ENCODE data around the gene SPATA6. TPM values are rescaled to one million over a fixed set of nuclear protein-coding genes. Genes with fewer than 3 reads are reported as not detected.

The SPATA6 gene
- total RNA-seq, 1 donor from 2014 or later = 26.0 TPM

DNA sequence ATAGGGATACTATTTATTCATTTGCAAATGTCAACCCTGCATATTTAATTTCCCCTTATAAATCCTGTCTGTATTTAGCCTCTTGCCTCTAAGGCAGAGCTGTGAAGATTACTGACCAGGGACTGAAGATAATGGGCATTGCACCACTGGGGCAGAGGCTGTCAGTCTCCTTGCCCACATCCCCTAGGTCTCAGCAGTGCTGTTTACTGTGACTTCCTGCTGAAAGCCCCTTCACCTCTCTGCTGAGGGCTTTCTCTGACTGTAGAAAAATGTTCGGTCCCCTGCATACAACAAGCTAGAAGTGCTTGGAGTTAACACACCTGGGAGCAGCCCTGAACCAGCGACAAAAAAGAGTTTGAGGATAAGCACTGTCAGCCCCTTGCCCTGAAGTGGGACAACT, 220.7 kb downstream of the SPATA6 start:
- H3K27me3 Mint-ChIP-seq (ENCODE audit: unreplicated experiment) = peaks cover 3% of the 10 kb centered on the region
- H3K4me3 Mint-ChIP-seq (ENCODE audit: unreplicated experiment) = no peak overlapping the region
- no peak for DNase-seq (ENCODE audit: low spot score)
- TF ChIP-seq, protein P1, sequence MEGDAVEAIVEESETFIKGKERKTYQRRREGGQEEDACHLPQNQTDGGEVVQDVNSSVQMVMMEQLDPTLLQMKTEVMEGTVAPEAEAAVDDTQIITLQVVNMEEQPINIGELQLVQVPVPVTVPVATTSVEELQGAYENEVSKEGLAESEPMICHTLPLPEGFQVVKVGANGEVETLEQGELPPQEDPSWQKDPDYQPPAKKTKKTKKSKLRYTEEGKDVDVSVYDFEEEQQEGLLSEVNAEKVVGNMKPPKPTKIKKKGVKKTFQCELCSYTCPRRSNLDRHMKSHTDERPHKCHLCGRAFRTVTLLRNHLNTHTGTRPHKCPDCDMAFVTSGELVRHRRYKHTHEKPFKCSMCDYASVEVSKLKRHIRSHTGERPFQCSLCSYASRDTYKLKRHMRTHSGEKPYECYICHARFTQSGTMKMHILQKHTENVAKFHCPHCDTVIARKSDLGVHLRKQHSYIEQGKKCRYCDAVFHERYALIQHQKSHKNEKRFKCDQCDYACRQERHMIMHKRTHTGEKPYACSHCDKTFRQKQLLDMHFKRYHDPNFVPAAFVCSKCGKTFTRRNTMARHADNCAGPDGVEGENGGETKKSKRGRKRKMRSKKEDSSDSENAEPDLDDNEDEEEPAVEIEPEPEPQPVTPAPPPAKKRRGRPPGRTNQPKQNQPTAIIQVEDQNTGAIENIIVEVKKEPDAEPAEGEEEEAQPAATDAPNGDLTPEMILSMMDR (IDR thresholded peaks at IDR 0.05; ENCODE audit: unreplicated experiment) = no peak
- peaks cover 16% of the 10 kb centered on the region for H3K36me3 Mint-ChIP-seq (ENCODE audit: low read depth, unreplicated experiment)
- H3K4me1 Mint-ChIP-seq (ENCODE audit: unreplicated experiment) = peaks cover 31% of the 10 kb centered on the region
- no peak overlapping the region for H3K27ac Mint-ChIP-seq (ENCODE audit: unreplicated experiment)
- no peaks in the 10 kb centered on the region for H3K9me3 Mint-ChIP-seq (ENCODE audit: unreplicated experiment)

DNA sequence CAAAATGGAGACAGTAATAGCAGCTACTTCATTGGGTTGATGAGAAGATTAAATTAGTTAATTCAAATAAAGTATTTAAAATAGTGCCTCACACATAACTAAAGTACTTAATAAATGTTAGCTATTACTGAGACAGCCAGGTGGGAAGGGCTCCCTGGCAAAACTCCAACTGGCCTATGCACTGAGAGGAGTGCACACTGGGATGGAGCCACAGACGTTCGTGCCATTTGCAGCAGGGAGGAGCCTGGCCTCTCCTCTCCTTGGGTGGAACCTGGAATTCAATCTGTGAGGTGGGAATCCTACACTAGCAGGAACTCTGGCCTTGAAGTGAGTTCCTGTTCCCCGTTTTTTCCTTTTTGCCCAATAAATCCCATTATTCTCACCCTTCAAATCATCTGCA, 221.4 kb downstream of the SPATA6 start:
- DNase-seq (ENCODE audit: low spot score) = no peak
- TF ChIP-seq, protein P1 (IDR thresholded peaks at IDR 0.05; ENCODE audit: unreplicated experiment) = no peak
- Mint-ChIP-seq H3K4me1 (ENCODE audit: unreplicated experiment) (peaks cover 36% of the 10 kb centered on the region), H3K9me3 (ENCODE audit: unreplicated experiment) (no peaks in the 10 kb centered on the region), H3K4me3 (ENCODE audit: unreplicated experiment) (no peak overlapping the region), H3K27ac (ENCODE audit: unreplicated experiment) (no peak overlapping the region), H3K36me3 (ENCODE audit: low read depth, unreplicated experiment) (peaks cover 19% of the 10 kb centered on the region), H3K27me3 (ENCODE audit: unreplicated experiment) (peaks cover 3% of the 10 kb centered on the region)

DNA sequence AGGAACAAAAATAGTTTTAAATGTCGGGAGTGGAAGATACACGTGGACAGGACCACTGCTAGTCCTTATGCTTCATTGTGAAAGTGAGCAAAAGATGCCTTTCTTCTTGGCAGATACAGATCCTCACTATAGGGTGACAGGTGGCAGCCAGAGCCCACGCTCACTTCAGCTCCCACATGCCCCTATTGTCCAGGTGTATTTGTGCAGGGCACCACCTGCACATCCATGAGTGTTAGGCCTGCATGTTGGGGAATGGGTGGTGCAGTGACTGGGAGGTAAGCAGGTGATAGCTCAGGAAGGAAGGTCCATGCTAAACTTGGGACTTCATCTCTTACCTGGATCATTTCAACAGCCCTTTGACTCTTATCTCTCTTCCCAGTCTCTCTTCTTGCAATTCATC, 222.1 kb downstream of the SPATA6 start:
- TF ChIP-seq, protein P1 (IDR thresholded peaks at IDR 0.05; ENCODE audit: unreplicated experiment) = no peak
- Mint-ChIP-seq H3K4me1 (ENCODE audit: unreplicated experiment) (peaks cover 43% of the 10 kb centered on the region), H3K36me3 (ENCODE audit: low read depth, unreplicated experiment) (peaks cover 19% of the 10 kb centered on the region), H3K4me3 (ENCODE audit: unreplicated experiment) (no peak overlapping the region), H3K9me3 (ENCODE audit: unreplicated experiment) (no peaks in the 10 kb centered on the region), H3K27ac (ENCODE audit: unreplicated experiment) (no peak overlapping the region), H3K27me3 (ENCODE audit: unreplicated experiment) (peaks cover 3% of the 10 kb centered on the region)
- no peak for DNase-seq (ENCODE audit: low spot score)

DNA sequence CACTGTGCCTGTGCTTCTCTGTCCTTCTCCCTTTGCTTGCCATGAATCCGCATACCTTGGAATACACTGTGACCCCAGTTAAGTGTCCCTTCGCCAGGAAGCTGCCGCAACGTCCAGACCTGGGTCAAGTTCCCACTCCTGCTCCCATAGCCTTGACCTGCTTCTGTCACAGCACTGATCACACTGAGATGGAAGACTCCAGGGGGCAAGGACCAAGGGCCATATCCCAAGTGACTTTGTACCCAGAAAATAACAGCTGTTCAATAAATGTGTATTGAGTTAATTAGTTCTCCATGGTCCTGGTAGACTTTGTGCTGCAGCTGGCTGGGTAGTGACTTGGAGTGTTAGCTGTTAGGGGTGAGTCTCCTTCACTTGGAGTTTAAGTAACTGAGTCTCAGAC, 223.6 kb downstream of the SPATA6 start:
- no peak overlapping the region for H3K27ac Mint-ChIP-seq (ENCODE audit: unreplicated experiment)
- H3K4me1 Mint-ChIP-seq (ENCODE audit: unreplicated experiment) = peaks cover 49% of the 10 kb centered on the region
- H3K9me3 Mint-ChIP-seq (ENCODE audit: unreplicated experiment) = no peaks in the 10 kb centered on the region
- no peak for DNase-seq (ENCODE audit: low spot score)
- TF ChIP-seq, protein P1 (IDR thresholded peaks at IDR 0.05; ENCODE audit: unreplicated experiment) = no peak
- peaks cover 3% of the 10 kb centered on the region for H3K27me3 Mint-ChIP-seq (ENCODE audit: unreplicated experiment)
- H3K4me3 Mint-ChIP-seq (ENCODE audit: unreplicated experiment) = no peak overlapping the region
- H3K36me3 Mint-ChIP-seq (ENCODE audit: low read depth, unreplicated experiment) = peaks cover 19% of the 10 kb centered on the region

DNA sequence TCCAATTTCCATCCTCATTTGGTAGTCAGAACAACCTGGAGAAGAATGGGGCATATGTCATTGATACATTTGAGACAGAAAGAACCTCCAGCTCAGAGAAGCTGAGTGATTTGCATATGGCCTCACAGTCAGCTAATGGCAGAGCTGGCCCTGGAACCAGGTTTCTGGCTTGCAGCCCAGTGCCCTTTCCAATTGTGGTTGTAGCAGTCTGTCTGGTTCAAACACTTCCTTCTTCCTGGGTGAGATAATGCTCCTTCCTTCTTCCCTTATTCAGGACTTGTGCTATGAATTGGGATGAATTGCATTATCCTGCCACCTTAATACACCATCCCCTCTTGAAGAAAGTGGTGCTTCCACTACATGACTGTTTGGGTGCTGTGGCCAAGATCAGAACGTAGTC, 225.3 kb downstream of the SPATA6 start:
- Mint-ChIP-seq H3K9me3 (ENCODE audit: unreplicated experiment) (no peaks in the 10 kb centered on the region), H3K27ac (ENCODE audit: unreplicated experiment) (no peak overlapping the region), H3K4me3 (ENCODE audit: unreplicated experiment) (no peak overlapping the region), H3K27me3 (ENCODE audit: unreplicated experiment) (peaks cover 3% of the 10 kb centered on the region), H3K36me3 (ENCODE audit: low read depth, unreplicated experiment) (peaks cover 19% of the 10 kb centered on the region), H3K4me1 (ENCODE audit: unreplicated experiment) (peaks cover 50% of the 10 kb centered on the region)
- no peak for DNase-seq (ENCODE audit: low spot score)
- TF ChIP-seq, protein P1 (IDR thresholded peaks at IDR 0.05; ENCODE audit: unreplicated experiment) = no peak

Other genes starting within 250 kb of the SPATA6 start
- gene SLC5A9, start 249.5 kb downstream of the SPATA6 start, total RNA-seq (ENCODE audit: unreplicated experiment) = 1.1 TPM

Measured in endothelial cell (in vitro differentiated cells).